ENCODE measurements around the gene MROH2A.

The MROH2A gene

GRCh38 chr2:233764761-233765160, 13.4 kb upstream of the MROH2A start:
- in situ Hi-C loops (cut with MboI; ENCODE audit: low pct_unique_long_range_greater_than_20kb, low sequenced_read_pairs, unreplicated experiment) = no loop called here
- DNase-seq (ENCODE audit: low spot score) = no peak

GRCh38 chr2:233766416-233766815, 11.7 kb upstream of the MROH2A start:
- in situ Hi-C loops (cut with MboI; ENCODE audit: low pct_unique_long_range_greater_than_20kb, low sequenced_read_pairs, unreplicated experiment) = no loop called here
- no peak for TF ChIP-seq CTCF (IDR thresholded peaks at IDR 0.05; ENCODE audit: extremely low read depth, insufficient read depth, missing control alignments)
- DNase-seq (ENCODE audit: low spot score) = no peak

More at GRCh38 chr2:233764761-233765160, 13.4 kb upstream of the MROH2A start:
- no peak for TF ChIP-seq CTCF (IDR thresholded peaks at IDR 0.05; ENCODE audit: extremely low read depth, insufficient read depth, missing control alignments)

GRCh38 chr2:233768076-233768475, 10.1 kb upstream of the MROH2A start:
- in situ Hi-C loops (cut with MboI; ENCODE audit: low pct_unique_long_range_greater_than_20kb, low sequenced_read_pairs, unreplicated experiment) = no loop called here

GRCh38 chr2:233769260-233769659, 8.9 kb upstream of the MROH2A start:
- in situ Hi-C loops (cut with MboI; ENCODE audit: low pct_unique_long_range_greater_than_20kb, low sequenced_read_pairs, unreplicated experiment) = no loop called here
- no peak for TF ChIP-seq CTCF (IDR thresholded peaks at IDR 0.05; ENCODE audit: extremely low read depth, insufficient read depth, missing control alignments)
- DNase-seq (ENCODE audit: low spot score) = no peak

More at GRCh38 chr2:233768076-233768475, 10.1 kb upstream of the MROH2A start:
- no peak for DNase-seq (ENCODE audit: low spot score)
- no peak for TF ChIP-seq CTCF (IDR thresholded peaks at IDR 0.05; ENCODE audit: extremely low read depth, insufficient read depth, missing control alignments)

- DNase-seq (ENCODE audit: low spot score) = no peak
- TF ChIP-seq CTCF (IDR thresholded peaks at IDR 0.05; ENCODE audit: extremely low read depth, insufficient read depth, missing control alignments) = no peak
- in situ Hi-C loops (cut with MboI; ENCODE audit: low pct_unique_long_range_greater_than_20kb, low sequenced_read_pairs, unreplicated experiment) = no loop called here
Observed at GRCh38 chr2:233772153-233772552, 6.0 kb upstream of the MROH2A start.

- TF ChIP-seq CTCF (IDR thresholded peaks at IDR 0.05; ENCODE audit: extremely low read depth, insufficient read depth, missing control alignments) = no peak
- in situ Hi-C loops (cut with MboI; ENCODE audit: low pct_unique_long_range_greater_than_20kb, low sequenced_read_pairs, unreplicated experiment) = no loop called here
- DNase-seq (ENCODE audit: low spot score) = no peak
Observed at GRCh38 chr2:233772583-233772982, 5.5 kb upstream of the MROH2A start.

GRCh38 chr2:233773854-233774253, 4.3 kb upstream of the MROH2A start:
- no peak for DNase-seq (ENCODE audit: low spot score)
- TF ChIP-seq CTCF (IDR thresholded peaks at IDR 0.05; ENCODE audit: extremely low read depth, insufficient read depth, missing control alignments) = no peak
- in situ Hi-C loops (cut with MboI; ENCODE audit: low pct_unique_long_range_greater_than_20kb, low sequenced_read_pairs, unreplicated experiment) = no loop called here

Measured in GM13977 (cell line).